Measurements from ENCODE around the gene TERB1. TPM values are rescaled to one million over a fixed set of nuclear protein-coding genes. Genes with fewer than 3 reads are reported as not detected.

Gene TERB1
- polyA plus RNA-seq, 4 donors: not detected

DNA sequence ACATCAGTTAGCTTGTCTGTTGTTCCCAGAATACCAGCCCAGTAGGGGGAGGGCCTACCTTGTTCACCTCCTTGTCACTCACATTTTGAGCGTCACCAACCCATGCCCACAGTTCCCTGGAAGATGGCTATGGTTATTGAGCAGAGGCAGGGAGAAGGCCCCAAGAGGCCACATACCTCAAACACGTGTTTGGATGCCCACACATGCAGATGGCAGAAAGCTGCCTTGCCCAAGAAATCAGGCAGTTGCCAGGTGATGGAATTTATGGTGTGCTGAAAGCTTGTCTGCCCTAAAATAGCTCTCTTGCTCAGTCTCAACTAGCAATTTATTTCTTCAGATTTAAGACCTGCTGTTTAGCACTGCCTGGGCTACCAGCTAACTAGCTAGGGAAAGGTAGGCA lies 88.3 kb downstream of the TERB1 start:
- no peak for DNase-seq (ENCODE audit: low read depth in 4 of 4, low spot score in 3 of 4)

DNA sequence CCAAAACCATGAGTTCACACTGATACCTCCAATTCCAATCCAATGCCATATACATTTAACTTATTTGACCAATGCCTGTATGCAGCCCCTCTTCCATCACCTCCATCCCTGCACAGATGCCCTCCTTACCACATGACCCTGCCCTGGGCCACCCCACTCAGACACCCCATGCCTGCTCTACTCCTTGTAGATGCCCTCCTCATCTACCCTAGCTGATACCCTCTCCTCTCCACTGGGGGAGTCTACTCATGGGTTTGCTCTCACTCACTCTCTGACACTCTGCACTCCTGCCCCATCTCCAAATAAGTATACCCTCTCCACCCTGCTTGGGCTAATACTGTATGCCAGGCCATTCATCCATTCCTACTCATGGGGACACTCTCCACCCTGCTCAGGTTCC lies 88.9 kb downstream of the TERB1 start:
- no peak for DNase-seq (ENCODE audit: low read depth in 4 of 4, low spot score in 3 of 4)

DNA sequence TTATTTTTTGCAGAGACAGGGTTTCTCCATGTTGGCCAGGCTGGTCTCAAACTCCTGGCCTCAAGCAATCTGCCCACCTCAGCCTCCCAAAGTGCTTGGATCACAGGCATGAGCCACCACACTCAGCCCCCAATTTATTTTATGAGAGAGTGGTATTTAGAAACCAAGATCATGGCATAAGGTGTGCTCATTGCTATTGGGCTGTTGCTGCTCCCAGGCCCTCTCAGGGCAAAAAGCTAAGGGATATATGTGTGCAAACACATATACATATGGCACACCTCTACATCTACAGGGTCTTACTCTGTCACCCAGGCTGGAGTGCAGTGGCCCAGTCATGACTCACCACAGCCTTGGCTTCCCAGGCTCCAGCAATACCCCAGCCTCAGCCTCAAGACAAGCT lies 89.8 kb downstream of the TERB1 start:
- DNase-seq (ENCODE audit: low read depth in 4 of 4, low spot score in 3 of 4): no peak

DNA sequence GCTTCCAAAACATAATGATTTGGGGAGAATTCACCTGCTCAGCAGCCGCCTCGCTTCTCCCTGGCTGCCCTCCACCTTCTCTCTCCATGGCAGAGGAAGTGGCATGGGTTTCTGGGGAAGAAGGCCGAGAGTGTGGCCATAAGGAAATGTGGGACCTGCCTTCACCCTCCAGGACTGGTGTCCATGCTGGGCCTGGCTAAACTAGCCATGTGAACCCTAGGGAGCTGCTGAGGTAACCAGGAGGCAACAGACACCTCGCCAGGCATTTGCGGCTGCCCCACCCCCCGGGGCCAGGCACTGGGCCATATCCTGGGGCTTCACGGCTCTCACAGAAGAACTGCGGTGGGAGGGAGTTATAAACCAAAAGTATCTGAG lies 94.9 kb downstream of the TERB1 start:
- DNase-seq (ENCODE audit: low read depth in 4 of 4, low spot score in 3 of 4): no peak

DNA sequence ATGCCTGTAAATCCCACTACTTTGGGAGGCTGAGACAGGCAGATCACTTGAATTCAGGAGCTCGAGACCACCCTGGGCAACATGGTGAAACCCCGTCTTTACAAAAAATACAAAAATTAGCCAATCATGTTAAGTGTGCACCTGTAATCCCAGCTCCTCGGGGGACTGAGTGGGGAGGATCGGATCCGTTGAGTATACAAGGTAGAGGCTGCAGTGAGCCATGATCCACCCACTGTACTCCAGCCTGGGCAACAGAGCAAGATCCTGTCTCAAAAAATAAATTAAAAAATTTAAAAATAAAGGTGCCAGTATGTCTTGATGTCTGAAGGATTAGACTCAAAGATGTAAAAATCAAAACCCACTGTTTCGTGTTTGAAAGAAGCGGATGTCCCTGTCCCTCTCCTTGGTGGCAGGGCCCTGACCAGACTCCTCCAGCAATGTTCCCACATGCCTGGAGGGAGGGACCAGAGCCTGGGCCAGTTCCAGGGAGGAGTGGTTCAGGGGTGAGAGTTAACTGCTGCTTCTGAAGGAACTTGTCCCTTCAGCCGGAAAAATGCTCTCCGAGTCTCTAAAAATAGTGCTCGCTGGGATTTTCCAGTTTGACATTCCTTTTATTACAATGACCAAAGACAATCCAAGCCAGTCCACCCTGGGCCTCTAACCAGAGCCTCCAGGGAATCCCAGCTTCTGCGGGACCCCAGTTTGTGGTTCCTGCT lies 95.4 kb downstream of the TERB1 start:
- no peak for DNase-seq (ENCODE audit: low read depth in 4 of 4, low spot score in 3 of 4)

Other genes with a start within 250 kb of the TERB1 start
- 10 to 100 TPM; 34.0 to 44.3 (median 39.7) TPM for gene CKLF, start 249.0 kb downstream of the TERB1 start, polyA plus RNA-seq (ENCODE audit: insufficient read length in 4 of 4)
- 1 to 10 TPM; 5.2 to 9.8 (median 6.7) TPM for gene CMTM1, start 235.1 kb downstream of the TERB1 start, polyA plus RNA-seq (ENCODE audit: insufficient read length in 4 of 4)
- gene CMTM2, start 222.1 kb downstream of the TERB1 start, polyA plus RNA-seq (ENCODE audit: insufficient read length in 4 of 4): 1 to 10 TPM in 1 of 4 donors, under 1 TPM in 3; 0.42 to 1.0 (median 0.68) TPM
- gene CMTM3, start 196.9 kb downstream of the TERB1 start, polyA plus RNA-seq (ENCODE audit: insufficient read length in 4 of 4): 10 to 100 TPM; 61.2 to 84.7 (median 70.0) TPM
- gene CMTM4, start 104.8 kb downstream of the TERB1 start, polyA plus RNA-seq (ENCODE audit: insufficient read length in 4 of 4): 10 to 100 TPM; 21.0 to 67.0 (median 62.7) TPM
- gene DYNC1LI2, start 50.0 kb downstream of the TERB1 start, polyA plus RNA-seq (ENCODE audit: insufficient read length in 4 of 4): 100 to 1,000 TPM; 109 to 161 (median 128) TPM
- gene NAE1, start 29.4 kb upstream of the TERB1 start, polyA plus RNA-seq (ENCODE audit: insufficient read length in 4 of 4): 100 to 1,000 TPM in 1 of 4 donors, 10 to 100 TPM in 3; 62.4 to 102 (median 86.8) TPM
- under 1 TPM in 2 of 4 donors, not detected in 2; 0.29 to 0.53 TPM for gene CA7, start 42.8 kb upstream of the TERB1 start, polyA plus RNA-seq (ENCODE audit: insufficient read length in 4 of 4)
- 10 to 100 TPM in 3 of 4 donors, 1 to 10 TPM in 1; 7.7 to 16.9 (median 14.0) TPM for gene PDP2, start 78.9 kb upstream of the TERB1 start, polyA plus RNA-seq (ENCODE audit: insufficient read length in 4 of 4)
- gene CDH16, start 117.3 kb upstream of the TERB1 start, polyA plus RNA-seq (ENCODE audit: insufficient read length in 4 of 4): 100 to 1,000 TPM in 3 of 4 donors, 1 to 10 TPM in 1; 4.1 to 307 (median 238) TPM
- gene RRAD, start 124.0 kb upstream of the TERB1 start, polyA plus RNA-seq (ENCODE audit: insufficient read length in 4 of 4): 1 to 10 TPM; 1.2 to 5.4 (median 2.1) TPM
- 100 to 1,000 TPM in 1 of 4 donors, 10 to 100 TPM in 3; 62.2 to 102 (median 84.8) TPM for gene CIAO2B, start 132.8 kb upstream of the TERB1 start, polyA plus RNA-seq (ENCODE audit: insufficient read length in 4 of 4)
- 10 to 100 TPM; 28.7 to 48.5 (median 36.1) TPM for gene CES2, start 133.9 kb upstream of the TERB1 start, polyA plus RNA-seq (ENCODE audit: insufficient read length in 4 of 4)
- gene CES3, start 159.7 kb upstream of the TERB1 start, polyA plus RNA-seq (ENCODE audit: insufficient read length in 4 of 4): 1 to 10 TPM in 3 of 4 donors, under 1 TPM in 1; 0.74 to 3.5 (median 2.0) TPM
- gene CES4A, start 187.0 kb upstream of the TERB1 start, polyA plus RNA-seq (ENCODE audit: insufficient read length in 4 of 4): 10 to 100 TPM in 2 of 4 donors, 1 to 10 TPM in 2; 6.3 to 13.2 (median 10.3) TPM
- 10 to 100 TPM; 69.3 to 78.9 (median 76.2) TPM for gene CBFB, start 227.6 kb upstream of the TERB1 start, polyA plus RNA-seq (ENCODE audit: insufficient read length in 4 of 4)